ENCODE results near the gene TMEFF2.
"Not testable (repeated sequence)": the region's sequence is repeated elsewhere in the genome, so short reads cannot be mapped to it uniquely, and the experiment has no call there.

The TMEFF2 gene

DNA sequence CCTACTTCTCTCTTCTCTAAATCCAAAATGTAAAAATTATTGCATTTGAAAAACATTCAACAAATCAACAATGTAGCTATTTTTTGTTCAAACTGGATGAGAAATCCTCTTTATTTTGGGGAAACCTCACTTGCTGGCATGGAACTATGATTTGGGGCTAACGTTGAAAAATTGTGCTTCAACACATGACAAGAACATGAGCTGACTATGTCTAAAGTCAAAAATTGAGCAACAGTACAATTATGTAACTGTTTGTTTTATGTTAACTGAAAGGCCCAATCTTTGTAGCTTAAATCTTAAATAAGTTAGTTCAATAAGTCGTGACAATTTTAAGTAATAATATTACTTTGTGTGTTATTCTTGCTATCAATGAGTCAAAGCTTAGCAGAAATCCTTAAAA, 67.3 kb downstream of the TMEFF2 start:
- no peak for DNase-seq

DNA sequence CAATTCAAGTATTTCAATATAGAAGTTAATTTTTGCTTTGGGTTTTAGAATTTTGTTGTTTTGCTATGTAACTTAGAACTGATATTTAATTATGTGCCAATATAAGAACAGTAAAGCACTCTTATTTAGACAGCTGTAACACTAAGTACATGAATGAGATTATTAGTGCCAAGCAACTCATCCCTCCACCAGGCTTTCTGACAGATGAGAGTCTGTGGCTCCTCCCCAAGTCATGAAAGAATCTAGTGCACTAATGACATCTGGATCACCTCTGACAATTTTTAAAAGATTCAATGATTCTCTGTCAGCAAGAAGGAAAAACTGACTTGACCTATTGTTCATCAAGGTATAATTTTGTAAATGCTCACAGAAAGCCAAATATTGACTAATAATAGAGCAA, 67.8 kb downstream of the TMEFF2 start:
- no peak for DNase-seq

GRCh38 chr2:192126426-192126825, 68.3 kb downstream of the TMEFF2 start:
- no peak for DNase-seq

- DNase-seq, result no peak
Observed at GRCh38 chr2:192124571-192124970, 70.2 kb downstream of the TMEFF2 start.

GRCh38 chr2:192123847-192124246, 70.9 kb downstream of the TMEFF2 start:
- DNase-seq, result no peak

- DNase-seq, result no peak
Observed at GRCh38 chr2:192122946-192123345, 71.8 kb downstream of the TMEFF2 start.

- DNase-seq, result no peak
Observed at GRCh38 chr2:192122141-192122540, 72.6 kb downstream of the TMEFF2 start.

GRCh38 chr2:192119536-192119935, 75.2 kb downstream of the TMEFF2 start:
- no peak for DNase-seq

DNA sequence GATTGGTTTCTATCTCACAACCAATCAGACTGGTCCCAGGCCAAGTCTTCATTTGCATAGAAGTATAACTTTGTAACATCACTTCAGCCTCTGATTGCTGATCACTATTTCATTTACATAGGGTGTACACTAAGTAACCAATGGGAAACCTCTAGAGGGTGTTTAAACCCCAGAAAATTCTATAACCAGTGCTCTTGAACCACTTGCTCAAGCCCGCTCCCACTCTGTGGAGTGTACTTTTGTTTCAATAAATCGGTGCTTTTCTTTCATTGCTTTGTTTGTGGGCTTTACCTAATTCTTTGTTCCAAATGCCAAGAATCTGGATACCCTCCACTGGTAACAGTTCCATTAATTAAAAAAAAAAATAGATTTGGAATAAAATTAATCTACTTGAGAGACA, 77.0 kb downstream of the TMEFF2 start:
- DNase-seq, result no peak

DNA sequence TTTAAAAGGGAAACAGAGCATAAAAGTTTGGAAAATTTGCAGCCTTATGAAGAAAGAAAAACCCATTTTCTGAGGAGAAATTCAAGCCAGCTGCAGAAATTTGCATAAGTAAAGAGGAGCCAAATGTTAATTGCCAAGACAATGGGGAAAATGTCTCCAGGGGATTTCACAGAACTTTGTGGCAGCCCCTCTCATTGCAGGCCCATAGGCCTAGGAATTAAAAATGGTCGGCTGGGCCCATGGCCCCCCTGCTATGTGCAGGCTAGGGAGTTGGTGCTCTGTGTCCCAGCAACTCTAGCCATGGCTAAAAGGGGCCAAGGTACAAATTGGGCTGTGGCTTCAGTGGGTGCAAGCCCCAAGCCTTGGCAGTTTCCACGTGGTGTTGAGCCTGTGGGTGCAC, 83.2 kb downstream of the TMEFF2 start:
- not testable (repeated sequence) for DNase-seq

DNA sequence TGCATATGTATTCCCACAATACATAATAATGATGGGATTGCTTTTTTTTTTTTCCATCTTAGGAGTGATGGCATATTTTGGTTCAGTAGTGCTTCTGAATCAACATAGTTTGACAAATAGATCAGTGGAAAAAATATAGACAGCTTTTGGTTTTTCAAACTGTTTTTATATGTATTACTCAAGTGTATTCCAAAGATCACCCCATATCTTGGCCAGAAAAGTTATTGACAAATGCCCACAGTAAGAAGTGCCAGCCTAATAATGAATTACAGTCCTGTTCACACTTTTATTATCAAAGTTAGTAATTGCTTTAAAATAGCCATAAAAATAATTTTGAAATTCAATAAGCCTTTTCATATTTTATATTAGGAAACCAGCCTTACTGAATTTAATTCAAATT, 95.0 kb downstream of the TMEFF2 start:
- DNase-seq, result no peak

DNA sequence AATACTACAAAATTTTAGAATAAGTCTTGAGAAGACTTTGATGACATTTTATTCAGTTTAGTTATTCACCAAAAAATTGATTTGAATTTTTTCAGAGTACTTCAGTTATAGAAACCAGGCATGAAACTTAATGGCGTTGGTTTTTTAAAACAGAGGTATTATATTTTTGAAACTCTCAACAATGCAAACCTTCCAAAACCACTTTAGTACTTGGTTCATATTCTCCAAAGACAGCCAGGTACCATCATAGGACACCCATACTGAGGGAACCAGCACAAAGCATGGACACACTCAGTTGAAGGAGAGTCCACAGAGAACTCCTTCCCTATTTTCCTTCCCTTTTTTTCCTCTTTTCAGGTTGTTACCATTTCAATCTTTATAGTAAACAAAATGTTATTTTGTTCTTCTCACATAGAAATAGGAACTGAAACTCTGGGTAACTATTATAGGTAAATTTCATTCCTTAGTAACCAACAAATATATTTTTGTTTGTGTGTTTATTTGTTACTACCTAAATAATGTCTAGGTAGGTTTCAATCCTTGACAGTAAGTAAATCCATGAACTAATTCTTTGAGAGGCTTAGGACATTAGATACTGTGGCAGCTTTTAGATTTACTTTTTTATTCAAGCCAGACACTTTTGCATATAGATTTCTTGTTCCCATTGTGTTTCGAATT, 95.8 kb downstream of the TMEFF2 start:
- DNase-seq, result no peak

GRCh38 chr2:192091476-192091875, 103.3 kb downstream of the TMEFF2 start:
- no peak for DNase-seq

- DNase-seq, result no peak
Observed at GRCh38 chr2:192090911-192091310, 103.8 kb downstream of the TMEFF2 start.

GRCh38 chr2:192087398-192087958, 107.3 kb downstream of the TMEFF2 start:
- no peak for DNase-seq

GRCh38 chr2:192082121-192082520, 112.6 kb downstream of the TMEFF2 start:
- DNase-seq, result no peak

GRCh38 chr2:192080096-192080495, 114.6 kb downstream of the TMEFF2 start:
- not testable (repeated sequence) for DNase-seq

DNA sequence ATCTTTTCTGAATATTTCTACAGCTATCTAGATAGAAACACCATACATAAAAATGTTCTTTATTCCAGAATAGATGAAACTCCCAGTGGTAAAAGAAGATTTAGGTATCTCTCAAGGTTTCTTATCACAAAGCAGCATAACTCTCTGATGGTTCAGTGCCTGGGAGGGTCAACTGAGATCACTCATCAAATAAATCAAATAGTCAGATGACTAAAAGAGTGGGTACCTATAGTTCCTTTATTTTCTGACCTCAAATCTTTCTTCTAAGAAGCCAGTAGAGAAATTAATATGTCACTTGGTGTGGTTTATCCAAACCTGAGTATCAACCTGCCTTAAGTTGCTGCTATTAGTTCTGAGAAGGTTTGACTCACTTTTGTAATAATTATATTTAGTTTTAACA, 120.9 kb downstream of the TMEFF2 start:
- DNase-seq, result peak; percentile 64

DNA sequence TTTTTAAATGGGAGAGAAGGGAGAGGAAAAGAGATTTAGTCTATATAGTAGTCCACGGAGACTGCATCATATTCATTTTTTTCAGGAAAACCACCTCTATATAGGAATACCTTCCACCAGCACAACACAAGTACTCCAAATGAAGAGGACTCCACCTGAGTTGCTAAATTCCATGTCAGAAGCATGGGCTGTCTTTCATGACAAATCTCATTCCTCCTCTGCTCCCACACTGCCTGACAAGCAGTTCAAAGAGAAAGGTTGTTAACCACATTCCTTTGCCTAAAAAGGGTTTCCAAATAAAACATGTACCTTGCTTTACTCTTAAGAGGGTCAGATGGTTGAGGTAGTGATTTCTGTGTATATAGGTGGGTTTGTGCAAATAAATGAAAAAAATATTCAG, 122.0 kb downstream of the TMEFF2 start:
- no peak for DNase-seq

GRCh38 chr2:192072261-192072660, 122.5 kb downstream of the TMEFF2 start:
- DNase-seq, result peak; percentile 21

GRCh38 chr2:192070099-192070498, 124.6 kb downstream of the TMEFF2 start:
- no peak for DNase-seq

DNA sequence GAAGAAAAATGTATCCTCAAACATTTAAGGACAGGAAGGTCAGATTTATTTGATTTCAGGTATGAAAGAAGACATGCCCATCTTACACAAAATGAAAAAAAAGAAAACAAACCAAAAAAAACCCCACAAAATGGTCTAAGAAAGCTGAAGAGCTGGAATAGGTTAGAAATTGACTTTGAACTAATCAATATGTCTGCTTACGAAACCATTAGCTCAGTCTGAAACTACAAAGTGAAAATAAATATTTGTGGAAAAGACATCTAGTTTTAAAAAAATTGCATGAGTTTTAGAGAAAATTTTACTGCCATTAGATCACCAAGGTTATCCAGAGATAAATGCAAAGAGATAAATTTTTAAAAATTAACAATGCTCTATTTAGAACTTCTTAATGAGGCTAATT, 125.3 kb downstream of the TMEFF2 start:
- DNase-seq, result no peak

DNA sequence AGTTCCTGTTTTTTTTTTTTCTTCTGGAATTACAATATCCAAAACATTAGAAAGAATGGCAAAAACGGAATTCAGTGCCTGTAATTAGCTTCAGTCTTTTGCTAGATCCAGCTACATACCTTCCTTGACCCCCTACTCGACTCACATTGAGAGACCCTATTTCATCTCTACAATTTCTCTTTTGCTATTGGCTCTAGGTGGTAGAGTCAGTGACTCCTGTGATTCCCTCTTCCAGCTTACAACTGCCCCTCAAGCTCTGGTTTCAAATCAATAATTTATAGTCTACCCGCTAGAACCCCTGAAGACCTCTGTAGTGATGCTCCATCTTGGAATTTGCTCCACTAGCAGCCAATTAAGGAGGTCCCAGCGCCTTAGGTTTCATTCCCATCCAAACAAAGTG, 125.8 kb downstream of the TMEFF2 start:
- DNase-seq, result no peak

DNA sequence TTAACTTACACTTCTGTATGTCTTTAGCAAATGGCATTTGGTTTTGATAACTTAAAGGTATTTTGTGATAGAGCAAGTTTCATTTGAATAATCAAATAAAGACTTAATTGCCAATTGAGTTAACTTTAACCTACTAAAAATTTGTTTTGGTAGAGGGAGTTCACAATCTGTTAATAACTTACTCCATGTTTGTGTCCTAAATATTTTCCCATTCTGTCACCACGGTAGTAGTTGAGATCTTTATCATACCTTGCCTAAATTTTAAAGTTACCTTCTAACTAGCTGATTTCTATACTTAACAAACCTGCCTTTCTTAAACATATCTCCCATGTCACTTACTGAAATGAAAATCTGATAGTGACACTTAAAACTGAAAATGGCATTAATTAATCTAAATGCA, 127.1 kb downstream of the TMEFF2 start:
- DNase-seq, result no peak

DNA sequence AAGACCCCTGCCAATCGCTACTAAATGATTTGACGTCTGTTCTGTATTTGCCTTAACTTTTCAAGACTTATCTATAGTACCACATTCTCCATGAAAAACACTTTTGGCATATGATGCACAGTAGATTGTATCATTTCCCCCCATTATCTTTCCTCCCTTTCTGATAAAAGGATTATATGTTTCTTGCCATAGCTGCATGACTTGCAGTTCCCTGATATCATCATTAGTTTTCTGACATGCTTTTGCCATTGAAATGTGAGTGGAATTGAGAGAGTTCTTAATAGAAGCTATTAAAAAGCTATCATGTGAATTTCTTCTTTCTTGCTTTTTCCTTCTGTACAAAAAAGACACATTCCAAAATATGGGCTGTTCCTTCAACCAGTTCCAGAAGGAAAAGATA, 130.3 kb downstream of the TMEFF2 start:
- no peak for DNase-seq
